Coronary artery (tissue), 2 donors: ENCODE measurements around the gene CTNS.

Source experiments
- DNase-seq: peaks from one replicate; pipeline ENCODE4 v3.0.0-alpha.2; 2017; ENCODE audit warnings: low spot score
- H3K27ac ChIP-seq, 2 donors: fragments of 200-600 bp; sonication (generic); one replicate each; pipeline ENCODE4 v1.5.1; 2016 to 2019
- H3K4me3 ChIP-seq: fragments of 200-600 bp; sonication (generic); 2 replicates; pipeline ENCODE4 v1.5.1; 2016; ENCODE audit warnings: mild to moderate bottlenecking, moderate library complexity
- TF ChIP-seq, protein P1 (sequence below): fragments of 200-600 bp; sonication (generic); IDR thresholded peaks from one replicate; pipeline ENCODE4 v1.5.1; 2019; ENCODE audit warnings: antibody characterized with exemption

CTNS gene

DNA sequence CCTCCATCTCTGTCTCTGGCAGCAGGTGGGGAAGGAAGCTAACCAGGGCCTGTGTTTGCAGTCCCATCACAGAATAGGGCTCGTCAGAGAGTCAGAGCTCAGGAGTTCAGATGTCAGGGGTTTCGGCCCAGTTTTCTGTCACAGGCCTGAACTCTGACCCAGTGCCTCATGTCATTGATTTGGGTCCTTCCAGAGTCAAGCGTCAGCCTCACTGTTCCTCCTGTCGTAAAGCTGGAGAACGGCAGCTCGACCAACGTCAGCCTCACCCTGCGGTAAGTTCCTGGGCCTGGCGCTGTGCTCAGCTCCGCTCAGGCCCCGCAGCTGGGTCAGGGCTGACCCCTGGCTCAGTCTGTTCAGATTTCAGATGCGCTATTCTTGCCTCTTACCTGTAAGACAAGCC is 10.7 kb downstream of the CTNS start:
- no peak for DNase-seq
- Histone ChIP-seq H3K4me3 (no peak overlapping the region), H3K27ac (no peak overlapping the region)
- TF ChIP-seq, protein P1, sequence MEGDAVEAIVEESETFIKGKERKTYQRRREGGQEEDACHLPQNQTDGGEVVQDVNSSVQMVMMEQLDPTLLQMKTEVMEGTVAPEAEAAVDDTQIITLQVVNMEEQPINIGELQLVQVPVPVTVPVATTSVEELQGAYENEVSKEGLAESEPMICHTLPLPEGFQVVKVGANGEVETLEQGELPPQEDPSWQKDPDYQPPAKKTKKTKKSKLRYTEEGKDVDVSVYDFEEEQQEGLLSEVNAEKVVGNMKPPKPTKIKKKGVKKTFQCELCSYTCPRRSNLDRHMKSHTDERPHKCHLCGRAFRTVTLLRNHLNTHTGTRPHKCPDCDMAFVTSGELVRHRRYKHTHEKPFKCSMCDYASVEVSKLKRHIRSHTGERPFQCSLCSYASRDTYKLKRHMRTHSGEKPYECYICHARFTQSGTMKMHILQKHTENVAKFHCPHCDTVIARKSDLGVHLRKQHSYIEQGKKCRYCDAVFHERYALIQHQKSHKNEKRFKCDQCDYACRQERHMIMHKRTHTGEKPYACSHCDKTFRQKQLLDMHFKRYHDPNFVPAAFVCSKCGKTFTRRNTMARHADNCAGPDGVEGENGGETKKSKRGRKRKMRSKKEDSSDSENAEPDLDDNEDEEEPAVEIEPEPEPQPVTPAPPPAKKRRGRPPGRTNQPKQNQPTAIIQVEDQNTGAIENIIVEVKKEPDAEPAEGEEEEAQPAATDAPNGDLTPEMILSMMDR = no peak

GRCh38 chr17:3647769-3648555 is 11.4 kb downstream of the CTNS start:
- TF ChIP-seq, protein P1 = no peak
- no peak overlapping the region for H3K27ac ChIP-seq
- no peak for DNase-seq
- no peak overlapping the region for H3K4me3 ChIP-seq

DNA sequence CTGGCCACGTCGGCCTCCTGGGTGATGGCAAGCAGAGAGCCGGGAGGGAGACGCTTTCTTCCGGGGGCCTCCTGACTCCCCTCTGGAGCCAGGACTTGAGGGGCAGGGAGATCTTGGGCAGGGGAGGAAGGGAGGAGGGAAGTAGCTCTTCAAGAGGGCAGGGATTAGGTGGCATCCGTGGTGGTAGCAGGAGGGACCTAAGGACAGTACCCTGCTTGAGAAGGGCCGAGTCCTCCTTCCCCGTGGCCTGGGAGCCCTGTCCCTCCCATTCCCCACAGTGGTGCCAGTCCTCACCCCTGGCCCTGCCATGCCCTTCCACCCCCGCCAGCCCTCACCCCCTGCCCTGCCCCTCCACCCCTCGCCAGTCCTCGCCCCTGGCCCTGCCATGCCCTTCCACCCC is 19.2 kb downstream of the CTNS start:
- TF ChIP-seq, protein P1 = no peak
- no peak for DNase-seq
- H3K27ac ChIP-seq = no peak overlapping the region
- no peak overlapping the region for H3K4me3 ChIP-seq

- no peak overlapping the region for H3K27ac ChIP-seq
- TF ChIP-seq, protein P1 = no peak
- no peak overlapping the region for H3K4me3 ChIP-seq
- DNase-seq = no peak
Observed at GRCh38 chr17:3656353-3656752, 19.8 kb downstream of the CTNS start.

- no peak for DNase-seq
- Histone ChIP-seq H3K4me3 (no peak overlapping the region), H3K27ac (no peak overlapping the region)
- TF ChIP-seq, protein P1 = no peak
Observed at GRCh38 chr17:3656755-3657587, 20.4 kb downstream of the CTNS start.

GRCh38 chr17:3657588-3657869 is 21.0 kb downstream of the CTNS start:
- H3K4me3 ChIP-seq = no peak overlapping the region
- no peak overlapping the region for H3K27ac ChIP-seq
- no peak for DNase-seq
- TF ChIP-seq, protein P1 = no peak
